K562 (cell line): ENCODE measurements around the gene LSM4. TPM values are rescaled to one million over a fixed set of nuclear protein-coding genes. Genes with fewer than 3 reads are reported as not detected.

ENCODE experiments used
- ATAC-seq: fragments of 200-7000 bp; cut with Tn5 transposase; 3 replicates; pipeline ENCODE4 v1.9.1; 2020; ENCODE audit warnings: moderate library complexity
- BruUV-seq: library from RNA; stranded (reverse); fragments of 400-500 nt; replicated peaks from 2 replicates; lab custom pipeline; 2021; lab: Mats Ljungman, UMichigan
- CTCF ChIA-PET: fragments of 300-600 bp; formaldehyde crosslinking; extraction: SDS; loops from one replicate; lab custom pipeline; 2021; ENCODE audit warnings: low intra/inter-chr PET ratio; lab: Yijun Ruan, JAX
- POLR2A ChIA-PET: fragments of 300-600, 350-650 bp; sonication (Branson Sonifier 250); formaldehyde crosslinking; extraction: SDS; loops from one replicate; lab custom pipeline; 2021; ENCODE audit warnings: antibody characterized with exemption, inconsistent platforms; lab: Yijun Ruan, JAX
- DNase-seq, 4 experiments: peaks; one replicate each; pipeline versions ENCODE4 v3.0.0 to v3.0.0-alpha.2; 2011 to 2018; ENCODE audit warnings: low spot score in 3 of 4, mixed read lengths in 3 of 4; ENCODE audit errors: extremely low read depth in 1 of 4
- FAIRE-seq: peaks from 2 replicates; lab custom pipeline; 2011; peaks lifted over from hg19 to GRCh38; lab: Jason Lieb, UNC
- H2AFZ ChIP-seq: 2 replicates; pipeline ENCODE4 v1.6.0; 2011; ENCODE audit warnings: low read depth, low read length, control low read depth, inconsistent platforms
- H3K27ac ChIP-seq: fragments of 200-600 bp; 3 replicates; pipeline ENCODE4 v1.8.0; 2011; ENCODE audit warnings: low read depth, mild to moderate bottlenecking, control low read depth, inconsistent platforms, low read length, moderate library complexity, mixed read lengths; ENCODE audit errors: extremely low read depth
- H3K27me3 ChIP-seq, 2 experiments: fragments of 300-600 bp in 1 of 2; 2 replicates in 1 of 2; 3 replicates in 1 of 2; pipeline versions ENCODE4 v1.6.0 to v1.8.0; 2011; ENCODE audit warnings: inconsistent platforms in 2 of 2, low read length in 2 of 2, mild to moderate bottlenecking in 1 of 2, mixed read lengths in 1 of 2, moderate library complexity in 1 of 2; ENCODE audit not compliant: control insufficient read depth in 2 of 2, insufficient read depth in 2 of 2
- H3K36me3 ChIP-seq: fragments of 300-600 bp; 3 replicates; pipeline ENCODE4 v1.8.0; 2011; ENCODE audit warnings: mild to moderate bottlenecking, low read length, inconsistent platforms; ENCODE audit not compliant: control insufficient read depth, insufficient read depth
- H3K4me1 ChIP-seq, 2 experiments: fragments of 200-600 bp in 1 of 2; replicated peaks in 1 of 2; 2 replicates in 1 of 2; 3 replicates in 1 of 2; pipeline versions ENCODE4 v1.5.1 to v1.8.0; 2011; ENCODE audit warnings: inconsistent platforms in 2 of 2, low read length in 2 of 2, mild to moderate bottlenecking in 1 of 2, mixed read lengths in 1 of 2, moderate library complexity in 1 of 2; ENCODE audit not compliant: control insufficient read depth in 2 of 2, insufficient read depth in 2 of 2
- H3K4me2 ChIP-seq: 2 replicates; pipeline ENCODE4 v1.6.1; 2011; ENCODE audit warnings: low read length, control low read depth, inconsistent platforms, mixed read lengths; ENCODE audit not compliant: insufficient read depth
- H3K4me3 ChIP-seq: fragments of 200-600 bp; sonication (generic), shearing (Covaris generic); 2 replicates; pipeline ENCODE4 v1.5.1; 2016; ENCODE audit warnings: control low read depth, inconsistent platforms
- H3K79me2 ChIP-seq: fragments of 200-600 bp; 3 replicates; pipeline ENCODE4 v1.8.0; 2011; ENCODE audit warnings: low read length, inconsistent platforms; ENCODE audit not compliant: control insufficient read depth, insufficient read depth
- H3K9ac ChIP-seq, 2 experiments: 2 replicates each; pipeline versions ENCODE4 v1.6.0 to v1.6.1; 2011; ENCODE audit warnings: low read depth in 2 of 2, low read length in 2 of 2, control low read depth in 1 of 2, inconsistent platforms in 1 of 2, mild to moderate bottlenecking in 1 of 2, mixed read lengths in 1 of 2; ENCODE audit not compliant: insufficient read depth in 1 of 2
- H3K9me1 ChIP-seq: one replicate; pipeline ENCODE4 v1.6.0; 2011; ENCODE audit warnings: inconsistent platforms, mild to moderate bottlenecking, low read length, moderate library complexity; ENCODE audit not compliant: control insufficient read depth, insufficient read depth
- H3K9me3 ChIP-seq: replicated peaks from 2 replicates; pipeline ENCODE4 v1.5.1; 2011; ENCODE audit warnings: low read depth, low read length, inconsistent platforms; ENCODE audit not compliant: control insufficient read depth, insufficient read depth
- H4K20me1 ChIP-seq: replicated peaks from 2 replicates; pipeline ENCODE4 v1.6.1; 2011; ENCODE audit warnings: low read length, inconsistent platforms, mixed read lengths; ENCODE audit not compliant: control insufficient read depth, insufficient read depth
- NR2C2 ChIP-seq, 2 experiments: fragments of 200-800 bp in 1 of 2; sonication (Bioruptor generic) in 1 of 2; sonication (generic) in 1 of 2; formaldehyde crosslinking in 1 of 2; IDR thresholded peaks; 2 replicates each; pipeline versions ENCODE4 v1.6.1 to v1.8.0; 2016 to 2022; ENCODE audit warnings: mild to moderate bottlenecking in 1 of 2, missing compliant biosample characterization in 1 of 2, missing genetic modification characterization in 1 of 2, missing genetic modification reagents in 1 of 2
- PML ChIP-seq: IDR thresholded peaks from 2 replicates; pipeline ENCODE4 v1.6.1; 2012; ENCODE audit warnings: low read length, inconsistent platforms
- PRDM10 ChIP-seq: fragments of 450-650 bp; IDR thresholded peaks from 2 replicates; pipeline ENCODE4 v1.6.1; 2018; ENCODE audit not compliant: partially characterized antibody
- PREB ChIP-seq: sonication (generic); formaldehyde crosslinking; IDR thresholded peaks from 2 replicates; pipeline ENCODE4 v1.8.1; 2023; ENCODE audit warnings: mild to moderate bottlenecking, missing genetic modification reagents
- SRSF9 ChIP-seq: fragments of 200-400 bp; formaldehyde crosslinking; IDR thresholded peaks from 2 replicates; pipeline ENCODE4 v1.6.1; 2017; ENCODE audit warnings: low read depth, low read length, borderline replicate concordance
- TCF15 ChIP-seq: fragments of 250-450 bp; sonication (Bioruptor Pico); IDR thresholded peaks from 2 replicates; pipeline ENCODE4 v1.8.0; 2022; ENCODE audit warnings: moderate library complexity, mild to moderate bottlenecking, inconsistent platforms
- TGIF2 ChIP-seq: sonication (generic); formaldehyde crosslinking; IDR thresholded peaks from 2 replicates; pipeline ENCODE4 v1.8.1; 2022; ENCODE audit warnings: mild to moderate bottlenecking, missing genetic modification reagents, moderate library complexity
- ZNF766 ChIP-seq: fragments of 200-800 bp; sonication (Bioruptor generic); conservative IDR thresholded peaks from 2 replicates; pipeline ENCODE4 v1.6.1; 2016; ENCODE audit warnings: missing genetic modification characterization, missing compliant biosample characterization
- WGBS: fragments of 100-300 bp; shearing (Covaris generic); methylation state at CpG from one replicate; pipeline ENCODE4 v1.1.6; 2016; ENCODE audit warnings: low coverage, mixed read lengths; ENCODE audit not compliant: insufficient coverage; ENCODE audit errors: missing lambda C conversion rate; 5-methylcytosine and 5-hydroxymethylcytosine counted together
- in situ Hi-C: fragments of 300-500 bp; cut with MboI; formaldehyde crosslinking; loops from 4 replicates; pipeline ENCODE4 v1.15.0; 2018; ENCODE audit warnings: inconsistent platforms, mixed read lengths
- intact Hi-C: fragments of 100-400 bp; cut with micrococcal nuclease; formaldehyde crosslinking; loops from 2 replicates; pipeline ENCODE4 v1.14.2; 2022
- polyA plus RNA-seq, 8 experiments: library from polyadenylated mRNA; depleted of rRNA in 4 of 8; stranded (reverse) in 5 of 8; unstranded in 3 of 8; fragments of >200 nt; fragmentation: Nextera tagmentation in 2 of 8; fragmentation: Illumina TruSeq in 1 of 8; extraction: Ambion mirVana in 2 of 8; extraction: Trizol in 1 of 8; gene quantifications; 2 replicates each; pipeline versions ENCODE4 v1.2.1 to v1.2.3, GENCODE V29; 2011 to 2014; ENCODE audit warnings: inconsistent platforms in 1 of 8, missing spikeins in 1 of 8
- total RNA-seq, 7 experiments: library from RNA; depleted of rRNA in 6 of 7; stranded (reverse); fragments of >200 nt in 6 of 7; fragmentation: Illumina TruSeq in 2 of 7; extraction: Trizol in 2 of 7; gene quantifications; 2 replicates each; pipeline versions ENCODE4 v1.2.1 to v1.2.3, GENCODE V29; 2011 to 2021; ENCODE audit warnings: low replicate concordance in 1 of 7

Gene LSM4
- total and polyA plus RNA-seq, 9 of the 15 experiments (the other 6 are each of a cell fraction or from before 2014, with no cell fraction given): 11.9 to 763 (median 202) TPM

GRCh38 chr19:18330868-18331267 lies 8.0 kb upstream of the LSM4 start:
- Histone ChIP-seq H3K4me3 (no peak overlapping the region), H3K9ac (peak overlapping the region in 1 of 2 experiments; percentile 50; a peak in 1 of 4 replicates), H3K27me3 (no peaks in the 10 kb centered on the region), H2AFZ (no peak overlapping the region), H3K79me2 (no peaks in the 10 kb centered on the region), H3K4me2 (no peak overlapping the region), H3K27ac (no peak overlapping the region), H3K36me3 (no peaks in the 10 kb centered on the region), H3K9me1 (no peaks in the 10 kb centered on the region), H3K4me1 (peaks cover 13 to 38% of the 10 kb centered on the region in 2 experiments; a peak in 4 of 5 replicates), H4K20me1 (no peaks in the 10 kb centered on the region), H3K9me3 (no peaks in the 10 kb centered on the region; the same call in 1 of the 2 replicates)
- no peak for FAIRE-seq
- intact Hi-C loops (no loop called here), in situ Hi-C loops (no loop called here)
- no peak for TF ChIP-seq SRSF9
- no peak for DNase-seq
- no TSS peak for BruUV-seq
- no peak for ATAC-seq
- POLR2A ChIA-PET: interaction anchor here (0.6 to 9.8 kb wide), 3 partner anchors 51 to 76 kb away, joined by 3 to 122 read pairs (median 4); partner anchors contain the start of gene JUND
- CTCF ChIA-PET: no interaction called here
- 67% methylated on average over 6 of the region's 9 CpGs for WGBS

- ChIA-PET CTCF (interaction anchor here (0.5 to 2.2 kb wide), 4 partner anchors 11 to 121 kb away, joined by 3 to 11 read pairs (median 4); partner anchors contain the start of gene PGPEP1), POLR2A (interaction anchor here (0.6 to 9.8 kb wide), 16 partner anchors 10 to 321 kb away, joined by 3 to 122 read pairs (median 4); partner anchors contain the start of genes GDF15 and JUND)
- H3K9me1 ChIP-seq: no peaks in the 10 kb centered on the region
- peaks cover 17 to 34% of the 10 kb centered on the region in 2 experiments; a peak in 4 of 5 replicates for H3K4me1 ChIP-seq
- whole genome bisulfite sequencing: 43% methylated on average over 6 of the region's 6 CpGs
- H2AFZ ChIP-seq: peak overlapping the region; percentile 89
- no peaks in the 10 kb centered on the region for H3K9me3 ChIP-seq
- H3K27me3 ChIP-seq: no peaks in the 10 kb centered on the region
- H3K4me2 ChIP-seq: peak overlapping the region; percentile 71
- no peak for FAIRE-seq
- peak; percentile 36 for ATAC-seq
- H3K79me2 ChIP-seq: no peaks in the 10 kb centered on the region
- peak overlapping the region; percentile 63 for H3K27ac ChIP-seq
- peak overlapping the region; percentile 33 for H3K4me3 ChIP-seq
- H3K36me3 ChIP-seq: no peaks in the 10 kb centered on the region
- intact Hi-C loops (loop anchor here (5.0 to 10.0 kb wide), 2 partner anchors 122 to 214 kb away; no protein-coding TSS in a partner anchor), in situ Hi-C loops (no loop called here)
- peak in 1 of 4 experiments; percentile 11 for DNase-seq
- no peaks in the 10 kb centered on the region for H4K20me1 ChIP-seq
- peak overlapping the region; percentile 67 to 69; a peak in 3 of 4 replicates for H3K9ac ChIP-seq
- BruUV-seq: no TSS peak
- no peak for TF ChIP-seq TCF15 (CRISPR knock-in tag)
- TF ChIP-seq ZNF766 (CRISPR knock-in tag): peak; percentile 59; the same call in 1 of the 2 replicates
- no peak for TF ChIP-seq TGIF2 (CRISPR knock-in tag)
- TF ChIP-seq NR2C2 (CRISPR knock-in tag; IDR thresholded peaks at IDR 0.05): no peak
- TF ChIP-seq NR2C2 (tag; IDR thresholded peaks at IDR 0.05): peak; percentile 51; the same call in 1 of the 2 replicates
- TF ChIP-seq PRDM10: peak; percentile 26
- TF ChIP-seq PML: 0 out of 2 replicates have a peak, but pooled peaks have one; percentile 3
- 0 out of 2 replicates have a peak, but pooled peaks have one; percentile 44 for TF ChIP-seq PREB (CRISPR knock-in tag)
These were observed 6.1 kb upstream of the LSM4 start for GRCh38 chr19:18329035-18329376.
